GM23338 (cell line): ENCODE results near the gene TRIM71.

ENCODE experiments used
- EZH2 ChIP-seq: fragments of 200-600 bp; sonication (generic); IDR thresholded peaks from one replicate; pipeline ENCODE4 v1.8.0; 2017; ENCODE audit warnings: antibody characterized with exemption, mild to moderate bottlenecking, low read depth; ENCODE audit not compliant: unreplicated experiment
- JUNB ChIP-seq: IDR thresholded peaks from one replicate; pipeline ENCODE4 v1.6.1; 2016; ENCODE audit warnings: antibody characterized with exemption; ENCODE audit not compliant: unreplicated experiment
- POLR2AphosphoS5 ChIP-seq: IDR thresholded peaks from 2 replicates; pipeline ENCODE4 v1.6.1; 2016; ENCODE audit warnings: antibody characterized with exemption, low read depth
- TF ChIP-seq, protein P1 (sequence below), 2 experiments: fragments of 200-600 bp in 1 of 2; sonication (generic) in 1 of 2; conservative IDR thresholded peaks; 2 replicates each; pipeline versions ENCODE4 v1.5.1 to v1.6.1; 2016 to 2017; ENCODE audit warnings: antibody characterized with exemption in 2 of 2, low read depth in 2 of 2, mild to moderate bottlenecking in 2 of 2, moderate library complexity in 1 of 2
- TF ChIP-seq, protein P2 (sequence below): IDR thresholded peaks from one replicate; pipeline ENCODE4 v1.6.1; 2018; ENCODE audit warnings: antibody characterized with exemption; ENCODE audit not compliant: unreplicated experiment

DNA sequence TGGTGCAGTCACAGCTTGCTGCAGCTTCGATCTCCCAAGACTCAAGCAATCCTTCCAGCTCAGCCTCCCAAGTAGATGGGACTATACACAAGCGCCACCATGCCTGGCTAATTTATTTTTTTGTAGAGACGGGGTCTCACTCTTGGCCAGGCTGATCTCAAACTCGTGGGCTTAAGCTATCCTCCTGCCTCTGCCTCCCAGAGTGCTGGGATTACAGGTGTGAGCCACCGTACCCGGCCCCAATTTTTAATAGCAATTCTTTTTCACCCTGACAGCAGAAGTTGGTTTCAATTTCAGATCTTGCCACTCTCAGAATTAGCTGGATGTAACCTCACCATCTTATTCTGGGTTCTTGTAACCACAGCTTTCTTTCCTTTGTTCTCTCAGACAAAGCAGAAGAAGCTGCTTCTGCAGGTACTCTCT, 64.8 kb downstream of the TRIM71 start:
- TF ChIP-seq, protein P1, sequence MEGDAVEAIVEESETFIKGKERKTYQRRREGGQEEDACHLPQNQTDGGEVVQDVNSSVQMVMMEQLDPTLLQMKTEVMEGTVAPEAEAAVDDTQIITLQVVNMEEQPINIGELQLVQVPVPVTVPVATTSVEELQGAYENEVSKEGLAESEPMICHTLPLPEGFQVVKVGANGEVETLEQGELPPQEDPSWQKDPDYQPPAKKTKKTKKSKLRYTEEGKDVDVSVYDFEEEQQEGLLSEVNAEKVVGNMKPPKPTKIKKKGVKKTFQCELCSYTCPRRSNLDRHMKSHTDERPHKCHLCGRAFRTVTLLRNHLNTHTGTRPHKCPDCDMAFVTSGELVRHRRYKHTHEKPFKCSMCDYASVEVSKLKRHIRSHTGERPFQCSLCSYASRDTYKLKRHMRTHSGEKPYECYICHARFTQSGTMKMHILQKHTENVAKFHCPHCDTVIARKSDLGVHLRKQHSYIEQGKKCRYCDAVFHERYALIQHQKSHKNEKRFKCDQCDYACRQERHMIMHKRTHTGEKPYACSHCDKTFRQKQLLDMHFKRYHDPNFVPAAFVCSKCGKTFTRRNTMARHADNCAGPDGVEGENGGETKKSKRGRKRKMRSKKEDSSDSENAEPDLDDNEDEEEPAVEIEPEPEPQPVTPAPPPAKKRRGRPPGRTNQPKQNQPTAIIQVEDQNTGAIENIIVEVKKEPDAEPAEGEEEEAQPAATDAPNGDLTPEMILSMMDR (conservative IDR thresholded peaks at IDR 0.05; ENCODE audit: low read depth in 2 of 2), result no peak
- TF ChIP-seq EZH2, result no peak
- TF ChIP-seq, protein P2, sequence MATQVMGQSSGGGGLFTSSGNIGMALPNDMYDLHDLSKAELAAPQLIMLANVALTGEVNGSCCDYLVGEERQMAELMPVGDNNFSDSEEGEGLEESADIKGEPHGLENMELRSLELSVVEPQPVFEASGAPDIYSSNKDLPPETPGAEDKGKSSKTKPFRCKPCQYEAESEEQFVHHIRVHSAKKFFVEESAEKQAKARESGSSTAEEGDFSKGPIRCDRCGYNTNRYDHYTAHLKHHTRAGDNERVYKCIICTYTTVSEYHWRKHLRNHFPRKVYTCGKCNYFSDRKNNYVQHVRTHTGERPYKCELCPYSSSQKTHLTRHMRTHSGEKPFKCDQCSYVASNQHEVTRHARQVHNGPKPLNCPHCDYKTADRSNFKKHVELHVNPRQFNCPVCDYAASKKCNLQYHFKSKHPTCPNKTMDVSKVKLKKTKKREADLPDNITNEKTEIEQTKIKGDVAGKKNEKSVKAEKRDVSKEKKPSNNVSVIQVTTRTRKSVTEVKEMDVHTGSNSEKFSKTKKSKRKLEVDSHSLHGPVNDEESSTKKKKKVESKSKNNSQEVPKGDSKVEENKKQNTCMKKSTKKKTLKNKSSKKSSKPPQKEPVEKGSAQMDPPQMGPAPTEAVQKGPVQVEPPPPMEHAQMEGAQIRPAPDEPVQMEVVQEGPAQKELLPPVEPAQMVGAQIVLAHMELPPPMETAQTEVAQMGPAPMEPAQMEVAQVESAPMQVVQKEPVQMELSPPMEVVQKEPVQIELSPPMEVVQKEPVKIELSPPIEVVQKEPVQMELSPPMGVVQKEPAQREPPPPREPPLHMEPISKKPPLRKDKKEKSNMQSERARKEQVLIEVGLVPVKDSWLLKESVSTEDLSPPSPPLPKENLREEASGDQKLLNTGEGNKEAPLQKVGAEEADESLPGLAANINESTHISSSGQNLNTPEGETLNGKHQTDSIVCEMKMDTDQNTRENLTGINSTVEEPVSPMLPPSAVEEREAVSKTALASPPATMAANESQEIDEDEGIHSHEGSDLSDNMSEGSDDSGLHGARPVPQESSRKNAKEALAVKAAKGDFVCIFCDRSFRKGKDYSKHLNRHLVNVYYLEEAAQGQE, result no peak
- TF ChIP-seq JUNB, result no peak
- TF ChIP-seq POLR2AphosphoS5, result no peak
